HG03097 (cell line): ENCODE measurements around the gene TGFBR3.

Experiments
- ATAC-seq: cut with Tn5 transposase; IDR thresholded peaks from one replicate; pipeline ENCODE4 v1.9.1; 2021; ENCODE audit not compliant: unreplicated experiment, low FRiP score

The TGFBR3 gene

GRCh38 chr1:91741906-91742305 is 144.0 kb downstream of the TGFBR3 start:
- ATAC-seq: no peak

DNA sequence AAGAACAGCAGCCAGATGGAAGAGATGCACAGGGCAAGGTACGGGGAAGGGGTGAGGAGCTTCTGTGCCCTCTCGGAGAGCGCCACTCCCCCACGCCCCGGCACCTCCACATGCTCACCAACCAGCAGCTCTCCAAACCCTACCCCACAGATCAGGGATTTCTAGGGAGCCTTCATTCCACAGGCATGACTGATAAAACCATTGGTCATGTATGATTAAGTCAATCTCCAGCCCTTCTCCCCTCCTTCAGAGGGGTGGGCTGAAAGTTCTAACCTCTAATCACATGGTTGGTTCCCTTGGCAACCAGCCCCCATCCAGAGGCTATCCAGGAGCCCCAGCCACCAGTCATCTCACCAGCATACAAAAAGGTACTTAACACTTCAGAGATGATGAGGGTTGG is 144.7 kb downstream of the TGFBR3 start:
- no peak for ATAC-seq

- no peak for ATAC-seq
These were observed 148.3 kb downstream of the TGFBR3 start for GRCh38 chr1:91737650-91738049.

GRCh38 chr1:91736715-91737615 is 149.0 kb downstream of the TGFBR3 start:
- no peak for ATAC-seq

DNA sequence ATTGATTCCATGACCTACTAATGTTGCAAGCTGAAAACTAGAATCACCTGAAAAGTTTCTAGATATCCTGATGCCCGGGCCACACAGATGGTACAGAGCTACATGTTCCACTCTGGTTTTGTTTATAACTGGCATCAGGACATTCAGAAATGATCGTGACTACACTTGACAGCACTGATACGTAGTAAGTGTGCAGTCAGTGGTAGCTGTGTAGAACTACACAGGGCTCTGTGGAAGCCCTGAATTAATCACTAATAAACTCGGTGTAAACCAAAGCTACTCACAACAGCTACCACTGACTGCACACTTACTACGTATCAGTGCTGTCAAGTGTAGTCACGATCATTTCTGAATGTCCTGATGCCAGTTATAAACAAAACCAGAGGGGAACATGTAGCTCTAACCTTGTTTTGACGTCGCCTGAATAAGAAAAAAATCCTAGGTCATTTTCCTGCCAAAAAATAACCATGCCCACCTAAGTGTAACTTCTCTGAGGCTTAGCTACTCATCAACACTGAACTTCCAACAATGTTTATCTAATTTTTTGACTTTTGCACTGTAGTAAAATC is 149.7 kb downstream of the TGFBR3 start:
- no peak for ATAC-seq

GRCh38 chr1:91735266-91735845 is 150.6 kb downstream of the TGFBR3 start:
- no peak for ATAC-seq

GRCh38 chr1:91734761-91735160 is 151.2 kb downstream of the TGFBR3 start:
- no peak for ATAC-seq

- ATAC-seq: no peak
These were observed 152.7 kb downstream of the TGFBR3 start for GRCh38 chr1:91733108-91733710.

DNA sequence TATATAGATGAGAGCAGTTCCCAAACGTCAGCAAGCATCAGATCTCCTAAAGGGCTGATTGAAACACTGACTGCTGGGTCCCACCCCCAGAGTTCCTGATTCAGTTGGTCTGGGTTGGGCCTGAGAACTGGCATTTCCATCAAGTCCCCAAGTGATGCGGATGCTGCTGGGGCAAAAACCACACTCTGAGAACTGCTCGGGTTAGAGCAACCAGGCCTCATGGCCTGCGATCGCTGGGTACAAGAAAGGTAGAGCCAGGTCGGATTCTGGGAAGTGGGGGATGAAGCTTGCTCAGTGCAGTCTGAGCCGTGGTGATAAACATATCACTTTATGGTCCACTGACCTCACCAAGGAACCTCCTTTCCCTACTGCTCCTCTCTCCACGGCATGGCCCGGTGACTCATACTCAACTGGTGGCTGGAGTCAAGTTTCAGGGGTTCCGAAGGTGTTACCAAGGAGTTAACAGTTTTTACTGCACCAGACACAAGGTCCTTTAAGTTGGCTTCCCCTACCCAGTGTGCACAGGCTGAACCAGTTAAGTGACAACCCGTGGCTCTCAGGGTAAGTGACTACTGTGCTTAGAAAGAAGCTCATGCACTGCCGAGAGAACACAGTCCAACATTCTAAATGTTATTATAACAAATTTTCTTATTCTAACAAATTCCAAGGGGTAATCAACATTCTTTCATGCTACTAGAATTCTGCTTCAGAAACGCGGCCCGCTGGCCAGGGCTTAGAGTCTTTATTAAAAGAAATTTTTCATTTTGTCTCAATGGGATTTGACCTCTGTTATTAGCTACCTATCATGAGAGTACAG is 153.5 kb downstream of the TGFBR3 start:
- no peak for ATAC-seq

- no peak for ATAC-seq
These were observed 154.1 kb downstream of the TGFBR3 start for GRCh38 chr1:91731815-91732214.

DNA sequence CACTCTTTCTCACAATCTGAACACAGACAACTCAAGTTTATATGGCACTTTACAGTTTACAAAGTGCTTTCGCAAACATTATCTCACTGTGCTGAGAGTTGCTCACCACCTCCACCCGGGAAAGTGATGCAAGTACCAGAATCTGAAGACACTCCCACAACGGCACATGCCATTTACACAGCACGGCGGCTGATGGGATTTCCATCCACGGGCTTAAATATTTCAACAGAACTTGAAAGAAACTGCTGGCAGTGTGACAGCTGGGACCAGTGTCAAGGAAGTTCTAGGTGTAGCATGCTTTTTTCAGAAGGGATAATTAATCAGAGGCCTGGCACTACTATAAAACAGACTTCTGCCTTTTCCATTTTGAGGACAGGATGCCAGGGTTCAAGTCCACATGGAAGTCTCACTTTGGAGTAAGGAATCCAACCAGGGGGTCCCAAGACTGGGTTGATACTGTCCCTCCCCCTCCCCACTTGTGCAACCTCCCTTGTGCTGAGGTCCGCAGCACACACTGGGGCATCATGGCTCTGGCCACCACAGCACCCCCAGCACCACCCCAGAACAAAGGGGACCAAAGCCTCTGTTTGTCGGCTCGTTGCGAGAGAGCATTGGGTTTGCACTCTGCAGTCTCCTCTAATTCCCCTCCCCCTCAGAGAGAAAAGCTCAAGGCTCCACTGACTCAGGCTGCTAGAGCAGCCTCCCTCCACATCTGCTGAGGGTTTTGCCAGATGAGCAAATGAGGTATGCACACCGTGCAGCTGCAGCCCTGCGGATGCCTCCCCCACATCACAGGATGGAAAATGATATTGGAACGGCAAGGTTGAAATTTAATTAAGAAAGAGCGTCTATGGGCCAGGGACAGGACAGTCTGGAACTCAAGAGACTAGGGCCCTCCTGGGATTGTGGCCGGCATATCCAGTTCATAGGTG is 154.9 kb downstream of the TGFBR3 start:
- ATAC-seq: no peak

GRCh38 chr1:91729621-91730358 is 156.2 kb downstream of the TGFBR3 start:
- no peak for ATAC-seq

GRCh38 chr1:91727763-91728162 is 158.2 kb downstream of the TGFBR3 start:
- no peak for ATAC-seq

DNA sequence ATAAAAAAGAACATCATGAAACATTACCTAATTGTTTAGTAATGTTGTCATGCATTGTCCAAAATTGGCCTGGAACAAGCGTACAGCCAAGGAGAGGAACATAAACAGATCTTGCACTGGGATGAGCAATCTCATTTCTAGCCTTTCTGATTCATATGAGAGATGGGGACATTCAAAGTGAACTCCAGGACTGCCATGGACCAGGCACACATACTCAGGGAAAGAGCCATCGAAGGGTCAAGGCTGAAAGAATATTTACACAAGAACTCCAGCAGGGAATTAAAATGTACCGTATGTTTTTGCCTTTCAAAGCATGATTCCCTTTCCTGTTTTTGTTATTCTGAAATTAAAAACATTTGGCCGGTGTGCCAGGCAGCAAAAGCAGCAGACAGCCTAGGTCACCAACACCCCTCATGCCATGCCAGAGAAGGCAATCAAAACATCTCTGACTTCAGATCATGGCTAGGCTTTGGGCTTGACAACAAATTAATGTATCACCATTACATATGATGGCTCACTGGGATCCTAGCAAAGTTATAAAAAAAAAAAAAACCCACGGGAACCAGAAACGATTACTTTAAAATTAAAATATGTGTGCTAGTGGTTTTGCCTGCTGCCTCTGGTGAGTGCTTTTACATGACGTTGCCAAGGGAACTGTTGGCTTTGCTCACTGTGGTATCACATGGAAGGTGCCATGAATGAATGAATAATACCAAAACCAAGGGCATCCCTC is 159.8 kb downstream of the TGFBR3 start:
- ATAC-seq: no peak

DNA sequence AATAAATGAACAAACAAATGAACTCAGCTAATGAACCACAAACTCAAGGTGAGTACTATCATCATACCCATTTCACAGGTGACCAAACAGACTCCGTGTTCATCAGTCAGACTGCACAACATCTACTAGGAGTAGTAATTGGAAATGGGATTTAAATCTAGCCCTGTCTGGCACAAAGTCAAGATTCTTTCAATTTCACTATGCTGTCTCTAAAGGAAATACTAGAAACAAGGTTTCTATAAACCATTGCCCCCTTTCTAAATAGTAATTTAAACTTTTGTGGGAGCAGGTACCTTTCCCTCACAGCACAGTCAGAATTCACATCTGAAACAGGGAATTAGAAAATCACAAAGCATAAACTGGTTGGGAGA is 160.3 kb downstream of the TGFBR3 start:
- no peak for ATAC-seq

- ATAC-seq: no peak
These were observed 161.3 kb downstream of the TGFBR3 start for GRCh38 chr1:91724644-91725043.

- no peak for ATAC-seq
These were observed 161.7 kb downstream of the TGFBR3 start for GRCh38 chr1:91724231-91724630.

GRCh38 chr1:91720044-91720443 is 165.9 kb downstream of the TGFBR3 start:
- ATAC-seq: no peak
